Measurements from ENCODE around the gene CASKIN2. TPM values are rescaled to one million over a fixed set of nuclear protein-coding genes. Genes with fewer than 3 reads are reported as not detected.
"Not testable (repeated sequence)": the region's sequence is repeated elsewhere in the genome, so short reads cannot be mapped to it uniquely, and the experiment has no call there.

Gene CASKIN2
- total and polyA plus RNA-seq, 4 donors = 4.0 to 63.4 (median 35.2) TPM

GRCh38 chr17:75463603-75464002 is 51.7 kb downstream of the CASKIN2 start:
- intact Hi-C loops (cut with DNase I) = no loop called here
- Histone ChIP-seq H3K27me3 (ENCODE audit: control insufficient read depth in 1 of 2, insufficient read depth in 2 of 2, low read length in 1 of 2) (no peaks in the 10 kb centered on the region), H3K9me3 (ENCODE audit: control insufficient read depth, low read length) (no peaks in the 10 kb centered on the region), H3K4me3 (ENCODE audit: low read length in 2 of 2) (no peak overlapping the region), H3K27ac (ENCODE audit: low read depth in 1 of 2, low read length in 2 of 2) (no peak overlapping the region), H3K4me1 (ENCODE audit: control insufficient read depth in 1 of 2, insufficient read depth in 2 of 2, low read length in 2 of 2) (peaks cover 0 to 3% of the 10 kb centered on the region in 2 donors), H3K36me3 (ENCODE audit: control insufficient read depth in 1 of 2, insufficient read depth in 2 of 2, low read length in 1 of 2) (no peaks in the 10 kb centered on the region)
- WGBS, 2 donors = 85 to 86% methylated on average over 2 of the region's 2 CpGs
- no peak for DNase-seq
- no peak for ATAC-seq (ENCODE audit: low FRiP score)

DNA sequence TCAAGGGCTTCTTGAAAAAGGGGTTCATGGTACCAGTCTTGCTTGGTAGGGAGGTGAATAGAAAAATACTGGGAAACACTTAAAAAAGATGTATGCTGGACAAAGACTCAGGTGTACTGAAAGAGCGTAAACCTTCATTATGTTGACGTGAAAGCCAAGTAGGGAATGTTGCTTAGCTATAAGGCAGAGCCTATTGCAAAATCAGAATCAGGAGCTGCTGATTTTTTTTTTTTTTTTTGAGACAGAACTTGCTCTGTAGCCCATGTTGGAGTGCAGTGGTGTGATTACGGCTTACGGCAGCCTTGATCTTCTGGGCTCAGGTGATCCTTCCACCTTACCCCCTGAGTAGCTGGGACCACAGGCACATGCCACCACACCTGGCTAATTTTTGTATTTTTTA is 55.0 kb downstream of the CASKIN2 start:
- Histone ChIP-seq H3K9me3 (ENCODE audit: control insufficient read depth, low read length) (no peaks in the 10 kb centered on the region), H3K27me3 (ENCODE audit: control insufficient read depth in 1 of 2, insufficient read depth in 2 of 2, low read length in 1 of 2) (no peaks in the 10 kb centered on the region), H3K27ac (ENCODE audit: low read depth in 1 of 2, low read length in 2 of 2) (no peak overlapping the region), H3K36me3 (ENCODE audit: control insufficient read depth in 1 of 2, insufficient read depth in 2 of 2, low read length in 1 of 2) (no peaks in the 10 kb centered on the region), H3K4me1 (ENCODE audit: control insufficient read depth in 1 of 2, insufficient read depth in 2 of 2, low read length in 2 of 2) (peaks cover 0 to 3% of the 10 kb centered on the region in 2 donors), H3K4me3 (ENCODE audit: low read length in 2 of 2) (no peak overlapping the region)
- intact Hi-C loops (cut with DNase I) = no loop called here
- WGBS, 2 donors = 95% methylated on average over 4 of the region's 4 CpGs
- DNase-seq (no peak), ATAC-seq (ENCODE audit: low FRiP score) (no peak)

GRCh38 chr17:75459590-75460267 is 55.6 kb downstream of the CASKIN2 start:
- 61 to 69% methylated on average over 9 of the region's 9 CpGs for WGBS, 2 donors
- H3K9me3 ChIP-seq (ENCODE audit: control insufficient read depth, low read length) = no peaks in the 10 kb centered on the region
- intact Hi-C loops (cut with DNase I) = no loop called here
- ATAC-seq (ENCODE audit: low FRiP score) (no peak), DNase-seq (no peak)
- H3K36me3 ChIP-seq (ENCODE audit: control insufficient read depth in 1 of 2, insufficient read depth in 2 of 2, low read length in 1 of 2) = no peaks in the 10 kb centered on the region
- H3K4me3 ChIP-seq (ENCODE audit: low read length in 2 of 2) = no peak overlapping the region
- peaks cover 0 to 3% of the 10 kb centered on the region in 2 donors for H3K4me1 ChIP-seq (ENCODE audit: control insufficient read depth in 1 of 2, insufficient read depth in 2 of 2, low read length in 2 of 2)
- H3K27ac ChIP-seq (ENCODE audit: low read depth in 1 of 2, low read length in 2 of 2) = no peak overlapping the region
- no peaks in the 10 kb centered on the region for H3K27me3 ChIP-seq (ENCODE audit: control insufficient read depth in 1 of 2, insufficient read depth in 2 of 2, low read length in 1 of 2)

DNA sequence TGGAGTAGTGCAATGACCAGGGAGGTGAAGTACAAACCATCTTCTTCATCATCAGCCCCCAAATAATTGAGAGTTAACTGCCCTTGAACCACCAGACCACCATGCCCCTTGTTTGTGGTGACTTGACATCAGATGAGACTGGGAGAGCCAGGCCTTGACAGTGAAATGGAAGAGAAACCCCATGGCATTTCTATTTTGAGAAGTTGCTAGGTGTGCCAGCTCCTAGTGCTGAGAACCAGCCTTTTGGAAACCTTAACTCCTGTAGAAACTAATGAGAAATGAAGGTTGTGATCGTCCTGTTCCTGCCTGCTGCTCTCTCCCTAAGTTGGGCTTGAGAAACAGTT is 56.1 kb downstream of the CASKIN2 start:
- intact Hi-C loops (cut with DNase I) = no loop called here
- DNase-seq (no peak), ATAC-seq (ENCODE audit: low FRiP score) (no peak)
- Histone ChIP-seq H3K4me3 (ENCODE audit: low read length in 2 of 2) (no peak overlapping the region), H3K4me1 (ENCODE audit: control insufficient read depth in 1 of 2, insufficient read depth in 2 of 2, low read length in 2 of 2) (peaks cover 0 to 3% of the 10 kb centered on the region in 2 donors), H3K36me3 (ENCODE audit: control insufficient read depth in 1 of 2, insufficient read depth in 2 of 2, low read length in 1 of 2) (no peaks in the 10 kb centered on the region), H3K27ac (ENCODE audit: low read depth in 1 of 2, low read length in 2 of 2) (peak overlapping the region; percentile 2 to 6), H3K27me3 (ENCODE audit: control insufficient read depth in 1 of 2, insufficient read depth in 2 of 2, low read length in 1 of 2) (no peaks in the 10 kb centered on the region), H3K9me3 (ENCODE audit: control insufficient read depth, low read length) (no peaks in the 10 kb centered on the region)
- 5 to 13% methylated on average over 1 of the region's 1 CpG for WGBS, 2 donors

DNA sequence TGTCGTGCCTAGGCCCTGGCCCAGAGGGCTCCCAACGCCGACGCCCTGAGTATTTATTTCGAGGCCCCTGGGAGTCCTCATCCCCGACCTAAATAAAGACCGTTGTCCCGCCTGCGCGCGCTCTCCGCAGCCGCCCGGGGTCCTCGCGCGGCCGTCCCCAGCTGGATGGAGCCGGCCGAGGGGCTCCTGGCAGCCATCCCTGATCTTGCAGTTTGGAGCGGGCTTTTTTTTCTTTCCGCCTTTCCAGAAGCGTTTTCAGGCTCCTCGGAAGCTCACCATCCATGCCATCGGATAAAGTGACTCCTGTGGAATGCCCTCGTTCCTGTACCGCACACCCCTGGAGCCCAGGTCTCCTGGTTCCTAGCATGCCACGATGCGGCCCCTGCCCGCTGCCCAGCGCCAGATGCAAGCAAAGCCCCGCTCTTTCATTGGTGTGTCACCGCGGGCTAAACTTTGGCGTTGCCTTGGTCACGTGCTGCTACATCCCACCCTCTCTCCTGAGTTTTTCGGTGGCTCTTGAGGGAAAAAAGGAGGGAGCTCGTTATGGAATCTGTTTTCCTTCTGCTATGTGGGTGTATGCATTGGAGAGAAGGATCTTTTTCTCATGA is 58.2 kb downstream of the CASKIN2 start:
- no peaks in the 10 kb centered on the region for H3K36me3 ChIP-seq (ENCODE audit: control insufficient read depth in 1 of 2, insufficient read depth in 2 of 2, low read length in 1 of 2)
- peak; percentile 66 for ATAC-seq (ENCODE audit: low FRiP score)
- H3K9me3 ChIP-seq (ENCODE audit: control insufficient read depth, low read length) = no peaks in the 10 kb centered on the region
- H3K27ac ChIP-seq (ENCODE audit: low read depth in 1 of 2, low read length in 2 of 2) = peak overlapping the region; percentile 29 to 31
- peaks cover 0 to 3% of the 10 kb centered on the region in 2 donors for H3K4me1 ChIP-seq (ENCODE audit: control insufficient read depth in 1 of 2, insufficient read depth in 2 of 2, low read length in 2 of 2)
- 1% methylated on average over 38 of the region's 38 CpGs for WGBS, 2 donors
- peak overlapping the region; percentile 85 to 92 for H3K4me3 ChIP-seq (ENCODE audit: low read length in 2 of 2)
- DNase-seq = peak; percentile 68 to 87
- no peaks in the 10 kb centered on the region for H3K27me3 ChIP-seq (ENCODE audit: control insufficient read depth in 1 of 2, insufficient read depth in 2 of 2, low read length in 1 of 2)
- intact Hi-C loops (cut with DNase I) = no loop called here

GRCh38 chr17:75456417-75457046 is 58.8 kb downstream of the CASKIN2 start, which contains the start of gene TMEM94:
TSS of gene TMEM94 (plus strand) at chr17:75456635. CDS start at chr17:75471906, 15,271 bp downstream.
- Histone ChIP-seq H3K27ac (ENCODE audit: low read depth in 1 of 2, low read length in 2 of 2) (peak within 1 kb of the TSS; percentile 31 to 60), H3K36me3 (ENCODE audit: control insufficient read depth in 1 of 2, insufficient read depth in 2 of 2, low read length in 1 of 2) (no peaks in the 10 kb centered on the region), H3K27me3 (ENCODE audit: control insufficient read depth in 1 of 2, insufficient read depth in 2 of 2, low read length in 1 of 2) (no peaks in the 10 kb centered on the region), H3K4me1 (ENCODE audit: control insufficient read depth in 1 of 2, insufficient read depth in 2 of 2, low read length in 2 of 2) (peaks cover 0 to 3% of the 10 kb centered on the region in 2 donors), H3K9me3 (ENCODE audit: control insufficient read depth, low read length) (no peaks in the 10 kb centered on the region), H3K4me3 (ENCODE audit: low read length in 2 of 2) (peak within 1 kb of the TSS; percentile 85 to 92)
- intact Hi-C loops (cut with DNase I) = no loop called here
- peak; percentile 99 for ATAC-seq (ENCODE audit: low FRiP score)
- DNase-seq = peak; percentile 96 to 97
- WGBS, 2 donors = 0% methylated on average over 33 of the region's 33 CpGs

GRCh38 chr17:75456039-75456416 is 59.3 kb downstream of the CASKIN2 start:
- DNase-seq (no peak), ATAC-seq (ENCODE audit: low FRiP score) (peak; percentile 55)
- 1% methylated on average over 13 of the region's 13 CpGs for WGBS, 2 donors
- peaks cover 0 to 3% of the 10 kb centered on the region in 2 donors for H3K4me1 ChIP-seq (ENCODE audit: control insufficient read depth in 1 of 2, insufficient read depth in 2 of 2, low read length in 2 of 2)
- H3K9me3 ChIP-seq (ENCODE audit: control insufficient read depth, low read length) = no peaks in the 10 kb centered on the region
- intact Hi-C loops (cut with DNase I) = no loop called here
- no peaks in the 10 kb centered on the region for H3K36me3 ChIP-seq (ENCODE audit: control insufficient read depth in 1 of 2, insufficient read depth in 2 of 2, low read length in 1 of 2)
- peak overlapping the region; percentile 28 to 67 for H3K4me3 ChIP-seq (ENCODE audit: low read length in 2 of 2)
- H3K27ac ChIP-seq (ENCODE audit: low read depth in 1 of 2, low read length in 2 of 2) = peak overlapping the region; percentile 31 to 60
- H3K27me3 ChIP-seq (ENCODE audit: control insufficient read depth in 1 of 2, insufficient read depth in 2 of 2, low read length in 1 of 2) = no peaks in the 10 kb centered on the region

DNA sequence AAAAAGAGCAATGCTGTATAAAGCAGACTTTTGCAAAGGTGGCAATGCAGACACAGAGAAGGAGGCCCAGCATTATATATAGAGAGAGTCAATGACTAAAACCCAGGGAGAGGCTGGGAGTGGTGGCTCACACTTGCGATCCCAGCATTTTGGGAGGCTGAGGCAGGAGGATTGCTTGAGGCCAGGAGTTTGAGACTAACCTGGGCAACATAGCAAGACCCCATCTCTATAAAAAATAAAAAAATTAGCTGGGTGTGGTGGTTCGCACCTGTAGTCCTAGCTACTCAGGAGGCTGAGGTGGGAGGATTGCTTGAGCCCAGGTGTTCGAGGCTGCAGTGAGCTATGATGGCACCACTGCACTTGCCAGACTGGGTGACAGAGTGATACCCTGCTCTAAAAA is 60.7 kb downstream of the CASKIN2 start:
- intact Hi-C loops (cut with DNase I); H3K27ac ChIP-seq (ENCODE audit: low read depth in 1 of 2, low read length in 2 of 2); H3K9me3 ChIP-seq (ENCODE audit: control insufficient read depth, low read length); DNase-seq; H3K4me1 ChIP-seq (ENCODE audit: control insufficient read depth in 1 of 2, insufficient read depth in 2 of 2, low read length in 2 of 2); H3K36me3 ChIP-seq (ENCODE audit: control insufficient read depth in 1 of 2, insufficient read depth in 2 of 2, low read length in 1 of 2); ATAC-seq (ENCODE audit: low FRiP score); H3K27me3 ChIP-seq (ENCODE audit: control insufficient read depth in 1 of 2, insufficient read depth in 2 of 2, low read length in 1 of 2); H3K4me3 ChIP-seq (ENCODE audit: low read length in 2 of 2): not testable (repeated sequence)
- WGBS, 2 donors = 96 to 99% methylated on average over 3 of the region's 3 CpGs

- no peaks in the 10 kb centered on the region for H3K27me3 ChIP-seq (ENCODE audit: control insufficient read depth in 1 of 2, insufficient read depth in 2 of 2, low read length in 1 of 2)
- intact Hi-C loops (cut with DNase I) = no loop called here
- H3K27ac ChIP-seq (ENCODE audit: low read depth in 1 of 2, low read length in 2 of 2) = no peak overlapping the region
- no peaks in the 10 kb centered on the region for H3K36me3 ChIP-seq (ENCODE audit: control insufficient read depth in 1 of 2, insufficient read depth in 2 of 2, low read length in 1 of 2)
- ATAC-seq (ENCODE audit: low FRiP score) (no peak), DNase-seq (no peak)
- H3K9me3 ChIP-seq (ENCODE audit: control insufficient read depth, low read length) = no peaks in the 10 kb centered on the region
- H3K4me3 ChIP-seq (ENCODE audit: low read length in 2 of 2) = no peak overlapping the region
- peaks cover 0 to 2% of the 10 kb centered on the region in 2 donors for H3K4me1 ChIP-seq (ENCODE audit: control insufficient read depth in 1 of 2, insufficient read depth in 2 of 2, low read length in 2 of 2)
Measured at GRCh38 chr17:75454193-75454592, 61.1 kb downstream of the CASKIN2 start.

Measured in aorta (tissue), 5 donors.